Endothelial cell of umbilical vein (primary cell): ENCODE data around the gene DBP.

Source experiments
- CTCF ChIP-seq, 2 donors: IDR thresholded peaks; 1 replicate in 1 of 2; 2 replicates in 1 of 2; pipeline ENCODE4 v1.5.1; 2011; ENCODE audit warnings: low read length in 2 of 2, mild to moderate bottlenecking in 2 of 2, moderate library complexity in 2 of 2, control low read depth in 1 of 2, inconsistent platforms in 1 of 2, low read depth in 1 of 2; ENCODE audit not compliant: insufficient read depth in 1 of 2; ENCODE audit errors: extremely low read depth in 1 of 2
- GATA2 ChIP-seq: IDR thresholded peaks from 2 replicates; pipeline ENCODE4 v1.7.0; 2011; ENCODE audit warnings: low read depth, mild to moderate bottlenecking, moderate library complexity, mixed read lengths, low read length; ENCODE audit not compliant: insufficient read length, insufficient read depth
- JUN ChIP-seq: IDR thresholded peaks from 2 replicates; pipeline ENCODE4 v1.6.1; 2011; ENCODE audit warnings: borderline replicate concordance, low read depth; ENCODE audit not compliant: insufficient read length, insufficient read depth

- no peak for TF ChIP-seq CTCF (IDR thresholded peaks at IDR 0.05; ENCODE audit: extremely low read depth in 1 of 2, insufficient read depth in 1 of 2, low read depth in 1 of 2, low read length in 2 of 2)
- no peak for TF ChIP-seq GATA2
- TF ChIP-seq JUN: no peak
Measured at GRCh38 chr19:48616041-48616436, 21.1 kb downstream of the DBP start.
